HG03095 (cell line): ENCODE measurements around the gene DEDD2.

Experiments
- ATAC-seq: cut with Tn5 transposase; IDR thresholded peaks from one replicate; pipeline ENCODE4 v1.9.1; 2021; ENCODE audit warnings: moderate library complexity; ENCODE audit not compliant: unreplicated experiment

DEDD2 gene

DNA sequence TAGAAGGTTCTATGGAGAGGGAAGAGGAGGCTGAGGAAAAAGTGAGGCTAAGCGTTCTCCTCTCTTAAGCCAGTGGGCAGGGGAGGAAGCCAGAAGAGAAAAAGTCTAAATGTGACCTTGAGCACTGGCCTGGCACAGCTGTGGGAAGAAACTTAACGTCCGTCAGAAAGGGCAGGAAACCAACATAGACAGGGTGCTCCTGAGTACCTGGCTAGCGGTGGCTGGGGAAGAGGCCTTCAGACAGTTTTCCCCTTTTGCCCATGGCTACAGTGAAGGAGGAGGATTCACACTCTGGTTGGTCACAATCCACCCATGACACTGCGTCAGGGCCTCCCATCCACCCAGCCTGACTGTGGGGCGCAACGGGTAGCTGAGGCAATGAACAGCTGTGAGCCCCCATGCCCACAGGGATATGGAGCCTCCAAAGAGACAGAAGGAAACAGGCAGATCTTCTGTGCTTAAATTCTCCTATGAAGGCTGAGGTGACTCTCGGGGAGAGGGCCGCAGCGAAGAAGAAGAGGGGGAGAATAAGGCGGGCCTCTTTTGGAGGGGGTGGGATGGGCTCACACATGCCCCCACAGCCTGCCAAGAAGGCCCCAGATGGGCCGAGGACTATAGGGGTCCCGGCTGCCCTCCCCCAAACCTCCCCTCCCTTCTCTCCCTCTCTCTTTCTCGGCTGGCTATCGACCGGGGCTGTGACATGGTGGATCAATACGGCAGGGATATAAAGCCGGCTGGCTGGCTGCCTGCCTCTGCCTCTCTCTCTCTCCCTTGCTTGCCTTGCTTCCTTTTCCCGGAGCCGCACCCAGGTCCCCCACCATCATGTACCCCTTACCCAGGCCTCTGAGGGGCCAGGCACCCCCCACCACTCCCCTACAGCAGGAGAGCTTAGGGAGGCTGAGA is 65.4 kb downstream of the DEDD2 start:
- no peak for ATAC-seq

DNA sequence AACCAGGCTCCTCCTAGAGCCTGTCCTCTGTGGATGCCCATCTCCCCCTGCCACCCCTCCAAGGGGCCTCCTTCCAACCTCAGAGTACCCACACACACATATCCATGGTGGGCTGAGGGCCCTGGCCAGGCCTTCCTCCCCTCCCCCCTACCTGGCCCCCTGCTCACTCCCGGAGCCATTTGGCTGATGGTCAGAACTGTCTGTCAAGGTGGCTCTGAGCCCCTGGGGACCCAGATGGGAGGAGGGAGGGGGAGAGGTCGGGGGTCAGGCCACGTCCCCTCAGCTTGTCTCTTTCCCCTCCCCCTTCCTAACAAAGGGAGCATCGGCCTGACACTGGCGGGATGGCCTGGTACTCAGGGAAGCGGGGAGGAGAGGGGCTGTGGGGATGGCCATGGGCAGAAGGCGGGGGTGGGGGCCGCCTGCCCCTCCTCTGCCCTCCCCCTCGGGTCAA is 66.5 kb downstream of the DEDD2 start:
- ATAC-seq, result no peak

DNA sequence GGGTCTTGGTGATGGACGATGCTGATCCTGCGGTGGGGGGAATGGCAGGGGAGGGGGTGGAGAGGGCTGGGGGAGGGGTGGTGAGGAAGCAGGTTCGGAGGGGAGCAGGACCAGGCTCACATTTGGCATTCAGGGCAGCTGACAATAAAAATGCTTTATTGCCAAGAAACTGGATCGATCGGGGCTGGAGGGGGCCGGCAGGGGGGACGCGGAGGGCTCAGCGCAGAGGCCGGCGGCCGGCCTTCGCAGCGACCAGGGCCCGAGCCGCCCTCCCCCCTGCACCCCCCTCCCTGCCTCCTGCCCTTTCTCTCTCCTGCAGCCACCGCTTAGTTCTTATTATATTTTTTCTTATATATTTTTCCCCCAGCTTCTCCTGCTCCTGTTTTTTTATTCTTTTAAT is 67.1 kb downstream of the DEDD2 start:
- no peak for ATAC-seq

DNA sequence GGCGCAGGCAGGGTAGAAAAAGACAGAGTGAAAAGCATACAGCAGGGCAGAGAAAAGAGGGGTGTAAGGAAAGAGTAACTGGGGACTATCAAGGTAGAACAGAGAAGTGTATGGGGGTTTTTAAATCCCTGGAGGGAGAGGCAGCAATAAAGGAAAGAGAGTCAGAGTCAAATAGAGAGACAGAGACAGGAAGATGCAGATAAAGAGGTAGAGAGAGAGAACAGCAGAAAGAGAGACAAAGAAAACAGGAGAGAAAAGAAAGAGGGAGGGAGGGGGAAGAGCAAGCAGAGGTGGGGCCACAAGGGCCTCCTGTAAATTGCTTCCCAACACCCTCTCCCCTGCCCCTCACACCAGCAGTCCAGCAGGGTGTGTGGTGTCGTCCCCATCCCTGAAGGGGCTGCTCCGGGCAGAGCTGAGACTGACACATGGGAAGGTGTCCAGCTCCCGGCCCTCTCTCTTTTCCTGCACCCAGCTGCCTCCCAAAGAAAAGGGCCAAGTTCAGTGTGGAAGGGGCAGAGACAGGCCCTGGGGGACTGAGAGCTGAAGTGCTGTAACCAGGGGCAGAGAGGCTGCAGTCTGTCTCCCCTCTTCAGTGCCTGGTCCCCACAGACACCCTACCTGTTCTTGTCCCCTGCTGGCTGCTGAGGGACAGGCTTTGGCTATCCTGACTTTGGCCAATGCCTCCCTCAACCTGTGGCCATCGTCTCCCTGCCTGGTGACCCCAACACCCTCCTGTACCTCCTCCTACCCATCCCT is 67.9 kb downstream of the DEDD2 start:
- no peak for ATAC-seq
